ENCODE measurements around the gene ZNF23. TPM values are rescaled to one million over a fixed set of nuclear protein-coding genes. Genes with fewer than 3 reads are reported as not detected.
A peak's percentile ranks its signal among the peaks of the same experiment; 100 is the strongest.
"Not testable (repeated sequence)": the region's sequence is repeated elsewhere in the genome, so short reads cannot be mapped to it uniquely, and the experiment has no call there.

ZNF23 gene
- total RNA-seq, result 9.9 TPM
- 7.3 TPM for polyA plus RNA-seq (ENCODE audit: insufficient read depth, low read depth, low replicate concordance)
- long read RNA-seq, donor 1, full-length matches to known transcripts, result 5 of 5 reads
- long read RNA-seq, donor 1, partial matches to known transcripts, result 0 of 5 reads
- long read RNA-seq, donor 1, other reads (novel, unspliced or antisense), result 0 of 5 reads
- long read RNA-seq, donor 2, full-length matches to known transcripts, result 6 of 6 reads
- long read RNA-seq, donor 2, partial matches to known transcripts, result 0 of 6 reads
- long read RNA-seq, donor 2, other reads (novel, unspliced or antisense), result 0 of 6 reads
- long read RNA-seq, donor 3, full-length matches to known transcripts, result 6 of 6 reads
- long read RNA-seq, donor 3, partial matches to known transcripts, result 0 of 6 reads
- long read RNA-seq, donor 3, other reads (novel, unspliced or antisense), result 0 of 6 reads
- long read RNA-seq, donor 4, full-length matches to known transcripts, result 2 of 2 reads
- long read RNA-seq, donor 4, partial matches to known transcripts, result 0 of 2 reads
- long read RNA-seq, donor 4, other reads (novel, unspliced or antisense), result 0 of 2 reads
- long read RNA-seq, donor 5, result 0 reads
- long read RNA-seq, donor 6, full-length matches to known transcripts, result 8 of 8 reads
- long read RNA-seq, donor 6, partial matches to known transcripts, result 0 of 8 reads
- long read RNA-seq, donor 6, other reads (novel, unspliced or antisense), result 0 of 8 reads
- long read RNA-seq, donor 7, partial matches to known transcripts, result 0 of 1 reads
- long read RNA-seq, donor 7, other reads (novel, unspliced or antisense), result 0 of 1 reads
- long read RNA-seq, donor 8, full-length matches to known transcripts, result 4 of 4 reads
- long read RNA-seq, donor 8, partial matches to known transcripts, result 0 of 4 reads
- long read RNA-seq, donor 8, other reads (novel, unspliced or antisense), result 0 of 4 reads
- long read RNA-seq, donor 9, full-length matches to known transcripts, result 3 of 3 reads
- long read RNA-seq, donor 9, partial matches to known transcripts, result 0 of 3 reads
- long read RNA-seq, donor 9, other reads (novel, unspliced or antisense), result 0 of 3 reads
- long read RNA-seq, donor 10, full-length matches to known transcripts, result 4 of 4 reads
- long read RNA-seq, donor 10, partial matches to known transcripts, result 0 of 4 reads
- long read RNA-seq, donor 10, other reads (novel, unspliced or antisense), result 0 of 4 reads

- TF ChIP-seq CTCF (IDR thresholded peaks at IDR 0.05; ENCODE audit: borderline replicate concordance, extremely low read depth, insufficient read depth), result peak; percentile 21
- Histone ChIP-seq H3K4me3 (ENCODE audit: low read length in 3 of 3) (peak within 1 kb of the TSS; percentile 83 to 99 (median 99)), H3K9me3 (ENCODE audit: control insufficient read depth in 2 of 3, insufficient read depth in 1 of 3, low read length in 3 of 3) (no peaks in the 10 kb centered on the region), H3K4me1 (ENCODE audit: control insufficient read depth in 2 of 3, insufficient read depth in 2 of 3, low read depth in 1 of 3, low read length in 3 of 3) (peaks cover 0 to 4% (median 4%) of the 10 kb centered on the region in 3 donors), H3K27me3 (ENCODE audit: control insufficient read depth, insufficient read depth, low read length) (no peaks in the 10 kb centered on the region), H3K36me3 (ENCODE audit: control insufficient read depth in 2 of 3, insufficient read depth in 3 of 3, low read length in 3 of 3) (no peaks in the 10 kb centered on the region), H3K27ac (ENCODE audit: low read depth in 2 of 2, low read length in 2 of 2) (peak within 1 kb of the TSS; percentile 80), H3K9ac (ENCODE audit: low read length in 3 of 3) (peak within 1 kb of the TSS; percentile 81 to 99 (median 96))
- intact Hi-C loops (cut with DNase I), result no loop called here
- FAIRE-seq (no peak), DNase-seq (peak; percentile 89 to 96 (median 89))
Measured at GRCh38 chr16:71461686-71462648, at the start of gene ZNF23. TSS of gene ZNF23 (minus strand) at chr16:71462247. CDS start at chr16:71456796, 5,451 bp downstream.

- intact Hi-C loops (cut with DNase I), result no loop called here
- no peak overlapping the region for H3K4me3 ChIP-seq (ENCODE audit: low read length in 3 of 3)
- H3K9ac ChIP-seq (ENCODE audit: low read length in 3 of 3), result no peak overlapping the region
- TF ChIP-seq CTCF (IDR thresholded peaks at IDR 0.05; ENCODE audit: borderline replicate concordance, extremely low read depth, insufficient read depth), result no peak
- no peaks in the 10 kb centered on the region for H3K27me3 ChIP-seq (ENCODE audit: control insufficient read depth, insufficient read depth, low read length)
- DNase-seq (no peak), FAIRE-seq (no peak)
- H3K27ac ChIP-seq (ENCODE audit: low read depth in 2 of 2, low read length in 2 of 2), result no peak overlapping the region
- no peaks in the 10 kb centered on the region for H3K9me3 ChIP-seq (ENCODE audit: control insufficient read depth in 2 of 3, insufficient read depth in 1 of 3, low read length in 3 of 3)
- H3K4me1 ChIP-seq (ENCODE audit: control insufficient read depth in 2 of 3, insufficient read depth in 2 of 3, low read depth in 1 of 3, low read length in 3 of 3), result no peaks in the 10 kb centered on the region
- no peaks in the 10 kb centered on the region for H3K36me3 ChIP-seq (ENCODE audit: control insufficient read depth in 2 of 3, insufficient read depth in 3 of 3, low read length in 3 of 3)
Measured at GRCh38 chr16:71507061-71507460, 45.0 kb upstream of the ZNF23 start.

- DNase-seq (no peak), FAIRE-seq (no peak)
- Histone ChIP-seq H3K9ac (ENCODE audit: low read length in 3 of 3) (no peak overlapping the region), H3K9me3 (ENCODE audit: control insufficient read depth in 2 of 3, insufficient read depth in 1 of 3, low read length in 3 of 3) (no peaks in the 10 kb centered on the region), H3K4me1 (ENCODE audit: control insufficient read depth in 2 of 3, insufficient read depth in 2 of 3, low read depth in 1 of 3, low read length in 3 of 3) (no peaks in the 10 kb centered on the region), H3K27me3 (ENCODE audit: control insufficient read depth, insufficient read depth, low read length) (no peaks in the 10 kb centered on the region), H3K27ac (ENCODE audit: low read depth in 2 of 2, low read length in 2 of 2) (no peak overlapping the region), H3K4me3 (ENCODE audit: low read length in 3 of 3) (no peak overlapping the region), H3K36me3 (ENCODE audit: control insufficient read depth in 2 of 3, insufficient read depth in 3 of 3, low read length in 3 of 3) (no peaks in the 10 kb centered on the region)
- intact Hi-C loops (cut with DNase I), result loop anchor here (5.0 kb wide), 1 partner anchor 93 kb away; no protein-coding TSS in a partner anchor
- TF ChIP-seq CTCF (IDR thresholded peaks at IDR 0.05; ENCODE audit: borderline replicate concordance, extremely low read depth, insufficient read depth), result no peak
Measured at GRCh38 chr16:71504901-71505300, 42.9 kb upstream of the ZNF23 start.

- not testable (repeated sequence) for H3K9ac ChIP-seq (ENCODE audit: low read length in 3 of 3); H3K27me3 ChIP-seq (ENCODE audit: control insufficient read depth, insufficient read depth, low read length); H3K4me3 ChIP-seq (ENCODE audit: low read length in 3 of 3); FAIRE-seq; H3K36me3 ChIP-seq (ENCODE audit: control insufficient read depth in 2 of 3, insufficient read depth in 3 of 3, low read length in 3 of 3); H3K4me1 ChIP-seq (ENCODE audit: control insufficient read depth in 2 of 3, insufficient read depth in 2 of 3, low read depth in 1 of 3, low read length in 3 of 3); H3K27ac ChIP-seq (ENCODE audit: low read depth in 2 of 2, low read length in 2 of 2); H3K9me3 ChIP-seq (ENCODE audit: control insufficient read depth in 2 of 3, insufficient read depth in 1 of 3, low read length in 3 of 3)
- intact Hi-C loops (cut with DNase I), result loop anchor here (5.0 kb wide), 1 partner anchor 92 kb away; no protein-coding TSS in a partner anchor
- DNase-seq, result peak in 1 of 5 donors; percentile 47
Measured at GRCh38 chr16:71504051-71504450, 42.0 kb upstream of the ZNF23 start.
